ENCODE data around the gene VEGFC.

- TF ChIP-seq POLR2A (IDR thresholded peaks at IDR 0.05; ENCODE audit: low read depth, low read length) (no peak), TAF1 (IDR thresholded peaks at IDR 0.05; ENCODE audit: low read depth, low read length) (no peak)
These were observed 39.7 kb downstream of the VEGFC start for GRCh38 chr4:176753049-176753448.

All from GM12891 (cell line).